IPS-15b (cell line): ENCODE measurements around the gene TANGO2.

Source experiments
- H3K27me3 ChIP-seq: one replicate; pipeline ENCODE4 v1.6.1; 2013; ENCODE audit warnings: low read length; ENCODE audit not compliant: control insufficient read depth, insufficient read depth
- H3K36me3 ChIP-seq: one replicate; pipeline ENCODE4 v1.6.1; 2013; ENCODE audit warnings: low read length; ENCODE audit not compliant: control insufficient read depth, insufficient read depth
- H3K4me1 ChIP-seq: one replicate; pipeline ENCODE4 v1.6.1; 2013; ENCODE audit warnings: mild to moderate bottlenecking, low read length; ENCODE audit not compliant: control insufficient read depth, insufficient read depth
- H3K4me3 ChIP-seq: one replicate; pipeline ENCODE4 v1.5.1; 2013; ENCODE audit warnings: low read depth, low read length
- H3K9ac ChIP-seq: one replicate; pipeline ENCODE4 v1.6.1; 2013; ENCODE audit warnings: low read depth, mild to moderate bottlenecking, low read length
- H3K9me3 ChIP-seq: one replicate; pipeline ENCODE4 v1.6.1; 2013; ENCODE audit warnings: mild to moderate bottlenecking, low read length; ENCODE audit not compliant: control insufficient read depth, insufficient read depth

TANGO2 gene

GRCh38 chr22:20000246-20001081 is 20.4 kb upstream of the TANGO2 start:
- H3K36me3 ChIP-seq, result no peaks in the 10 kb centered on the region
- H3K4me3 ChIP-seq, result no peak overlapping the region
- no peaks in the 10 kb centered on the region for H3K9me3 ChIP-seq
- H3K9ac ChIP-seq, result no peak overlapping the region
- no peaks in the 10 kb centered on the region for H3K27me3 ChIP-seq
- peaks cover 7% of the 10 kb centered on the region for H3K4me1 ChIP-seq

GRCh38 chr22:20001082-20001638 is 19.8 kb upstream of the TANGO2 start:
- Histone ChIP-seq H3K36me3 (no peaks in the 10 kb centered on the region), H3K9me3 (no peaks in the 10 kb centered on the region), H3K4me3 (no peak overlapping the region), H3K4me1 (peaks cover 7% of the 10 kb centered on the region), H3K27me3 (no peaks in the 10 kb centered on the region), H3K9ac (no peak overlapping the region)

- H3K36me3 ChIP-seq, result no peaks in the 10 kb centered on the region
- H3K9ac ChIP-seq, result no peak overlapping the region
- no peaks in the 10 kb centered on the region for H3K27me3 ChIP-seq
- H3K4me1 ChIP-seq, result peaks cover 7% of the 10 kb centered on the region
- H3K9me3 ChIP-seq, result no peaks in the 10 kb centered on the region
- H3K4me3 ChIP-seq, result no peak overlapping the region
Observed at GRCh38 chr22:20002128-20002527, 18.8 kb upstream of the TANGO2 start.

DNA sequence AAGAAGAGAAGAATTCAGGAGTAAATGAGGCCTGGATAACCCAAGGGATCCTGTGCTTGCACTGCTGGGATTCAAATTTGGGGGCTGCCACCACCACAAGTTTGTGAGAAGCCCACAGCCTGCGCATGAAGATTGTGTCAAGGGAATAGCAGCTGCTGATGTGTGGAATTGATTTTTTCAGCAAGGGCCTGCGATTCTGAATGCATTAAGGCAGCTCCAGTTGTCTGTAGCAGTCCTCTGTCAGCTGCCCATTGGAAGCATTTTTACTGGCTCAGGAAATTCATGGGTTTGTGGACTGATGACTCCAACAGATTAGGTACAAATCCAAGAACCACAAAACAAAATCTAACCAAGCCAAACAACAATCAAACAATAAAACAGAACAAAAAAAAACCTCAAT is 18.3 kb upstream of the TANGO2 start:
- H3K9ac ChIP-seq, result no peak overlapping the region
- no peaks in the 10 kb centered on the region for H3K36me3 ChIP-seq
- no peak overlapping the region for H3K4me3 ChIP-seq
- H3K27me3 ChIP-seq, result no peaks in the 10 kb centered on the region
- H3K4me1 ChIP-seq, result peaks cover 7% of the 10 kb centered on the region
- H3K9me3 ChIP-seq, result no peaks in the 10 kb centered on the region

GRCh38 chr22:20003304-20003703 is 17.6 kb upstream of the TANGO2 start:
- no peaks in the 10 kb centered on the region for H3K9me3 ChIP-seq
- no peaks in the 10 kb centered on the region for H3K27me3 ChIP-seq
- no peak overlapping the region for H3K9ac ChIP-seq
- H3K4me3 ChIP-seq, result no peak overlapping the region
- H3K36me3 ChIP-seq, result no peaks in the 10 kb centered on the region
- H3K4me1 ChIP-seq, result peaks cover 7% of the 10 kb centered on the region

DNA sequence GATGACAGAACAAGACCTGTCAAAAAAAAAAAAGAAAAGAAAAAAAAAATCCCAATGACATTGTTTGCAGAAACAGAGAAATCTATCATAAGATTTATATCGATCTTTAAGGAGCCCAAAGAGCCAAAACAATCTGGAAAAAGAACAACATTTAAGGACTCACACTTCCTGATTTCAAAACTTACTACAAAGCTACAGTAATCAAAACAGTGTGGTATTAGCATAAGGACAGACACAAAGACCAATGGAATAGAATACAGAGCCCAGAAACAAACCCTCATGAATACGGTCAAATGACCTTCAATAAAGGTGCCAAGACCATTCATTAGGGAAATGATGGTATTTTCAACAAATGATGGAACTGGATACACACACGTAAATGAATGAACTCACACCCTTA is 16.4 kb upstream of the TANGO2 start:
- Histone ChIP-seq H3K4me1 (peaks cover 6% of the 10 kb centered on the region), H3K9ac (no peak overlapping the region), H3K27me3 (no peaks in the 10 kb centered on the region), H3K4me3 (no peak overlapping the region), H3K9me3 (no peaks in the 10 kb centered on the region), H3K36me3 (no peaks in the 10 kb centered on the region)

- Histone ChIP-seq H3K4me1 (peaks cover 5% of the 10 kb centered on the region), H3K4me3 (no peak overlapping the region), H3K9me3 (no peaks in the 10 kb centered on the region), H3K9ac (no peak overlapping the region), H3K36me3 (peaks cover 3% of the 10 kb centered on the region), H3K27me3 (no peaks in the 10 kb centered on the region)
Observed at GRCh38 chr22:20008221-20008995, 12.5 kb upstream of the TANGO2 start.

DNA sequence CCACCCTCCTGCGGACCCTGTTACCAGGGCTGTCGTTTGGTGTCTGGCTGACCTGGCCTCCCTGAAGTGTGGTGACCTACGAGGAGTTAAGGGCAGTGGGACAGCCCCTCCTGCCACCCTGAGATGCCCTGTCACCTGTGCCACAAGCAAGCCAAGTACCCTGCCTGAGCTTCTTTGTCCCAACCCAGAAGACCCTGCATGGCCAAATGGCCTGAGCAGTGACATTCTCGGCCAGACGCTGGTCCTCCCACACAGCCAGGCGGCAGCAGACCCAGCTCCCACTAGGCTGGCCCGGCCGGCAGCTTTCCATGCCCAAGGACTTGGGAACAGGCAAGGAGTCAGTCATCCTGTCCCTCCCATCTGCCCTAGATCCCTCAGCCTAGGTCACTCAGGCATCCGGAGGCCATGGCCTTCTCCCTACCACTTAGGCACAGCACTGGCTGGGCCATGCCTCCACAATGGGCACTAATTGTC is 11.9 kb upstream of the TANGO2 start:
- H3K9ac ChIP-seq, result no peak overlapping the region
- no peak overlapping the region for H3K4me3 ChIP-seq
- H3K4me1 ChIP-seq, result peaks cover 5% of the 10 kb centered on the region
- H3K36me3 ChIP-seq, result peaks cover 3% of the 10 kb centered on the region
- H3K9me3 ChIP-seq, result no peaks in the 10 kb centered on the region
- no peaks in the 10 kb centered on the region for H3K27me3 ChIP-seq

- H3K9me3 ChIP-seq, result no peaks in the 10 kb centered on the region
- peaks cover 3% of the 10 kb centered on the region for H3K36me3 ChIP-seq
- no peak overlapping the region for H3K9ac ChIP-seq
- H3K4me3 ChIP-seq, result no peak overlapping the region
- peaks cover 5% of the 10 kb centered on the region for H3K4me1 ChIP-seq
- H3K27me3 ChIP-seq, result peaks cover 2% of the 10 kb centered on the region
Observed at GRCh38 chr22:20009582-20010306, 11.2 kb upstream of the TANGO2 start.

DNA sequence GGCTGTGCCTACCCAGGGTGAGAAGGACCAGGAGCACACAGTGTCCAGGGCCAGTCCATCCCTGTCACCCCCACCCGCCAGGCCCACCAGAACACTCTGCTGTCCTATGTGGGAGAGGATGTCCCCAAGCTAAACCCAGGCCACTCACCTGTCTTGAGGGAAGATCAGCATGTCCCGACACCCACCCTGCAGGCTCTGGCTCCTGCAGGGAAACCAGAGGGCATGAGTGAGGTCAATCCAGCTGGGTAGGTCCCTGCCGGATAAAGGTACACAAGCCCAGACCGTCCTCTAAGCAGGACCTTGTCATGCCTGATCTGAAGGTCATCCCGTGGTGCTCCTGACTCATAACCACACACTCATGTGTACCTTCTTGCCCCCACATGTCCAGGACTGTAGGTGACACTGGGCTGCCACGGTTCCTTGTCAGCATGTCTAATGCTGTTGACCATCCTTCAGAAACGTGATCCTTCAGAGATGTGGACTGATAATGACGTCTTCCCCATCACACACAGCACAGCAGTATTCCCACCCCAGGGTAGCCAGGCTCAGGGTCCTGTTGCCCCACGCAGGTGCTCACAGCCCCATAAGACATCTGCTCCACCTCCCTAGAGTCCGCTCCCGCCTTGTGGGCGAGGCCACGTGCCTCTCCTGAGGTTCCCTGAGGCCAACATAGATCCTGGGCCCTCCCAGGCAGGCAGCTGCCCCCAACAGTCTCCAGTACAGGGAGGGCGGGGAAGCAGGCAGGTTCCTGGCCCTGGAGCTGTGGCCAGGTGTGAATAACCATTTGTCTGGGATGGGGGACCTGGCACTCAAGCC is 10.4 kb upstream of the TANGO2 start:
- Histone ChIP-seq H3K9ac (no peak overlapping the region), H3K4me1 (peaks cover 5% of the 10 kb centered on the region), H3K36me3 (peaks cover 3% of the 10 kb centered on the region), H3K27me3 (peaks cover 10% of the 10 kb centered on the region), H3K9me3 (no peaks in the 10 kb centered on the region), H3K4me3 (no peak overlapping the region)
